ENCODE results near the gene SCNN1A.

The SCNN1A gene

DNA sequence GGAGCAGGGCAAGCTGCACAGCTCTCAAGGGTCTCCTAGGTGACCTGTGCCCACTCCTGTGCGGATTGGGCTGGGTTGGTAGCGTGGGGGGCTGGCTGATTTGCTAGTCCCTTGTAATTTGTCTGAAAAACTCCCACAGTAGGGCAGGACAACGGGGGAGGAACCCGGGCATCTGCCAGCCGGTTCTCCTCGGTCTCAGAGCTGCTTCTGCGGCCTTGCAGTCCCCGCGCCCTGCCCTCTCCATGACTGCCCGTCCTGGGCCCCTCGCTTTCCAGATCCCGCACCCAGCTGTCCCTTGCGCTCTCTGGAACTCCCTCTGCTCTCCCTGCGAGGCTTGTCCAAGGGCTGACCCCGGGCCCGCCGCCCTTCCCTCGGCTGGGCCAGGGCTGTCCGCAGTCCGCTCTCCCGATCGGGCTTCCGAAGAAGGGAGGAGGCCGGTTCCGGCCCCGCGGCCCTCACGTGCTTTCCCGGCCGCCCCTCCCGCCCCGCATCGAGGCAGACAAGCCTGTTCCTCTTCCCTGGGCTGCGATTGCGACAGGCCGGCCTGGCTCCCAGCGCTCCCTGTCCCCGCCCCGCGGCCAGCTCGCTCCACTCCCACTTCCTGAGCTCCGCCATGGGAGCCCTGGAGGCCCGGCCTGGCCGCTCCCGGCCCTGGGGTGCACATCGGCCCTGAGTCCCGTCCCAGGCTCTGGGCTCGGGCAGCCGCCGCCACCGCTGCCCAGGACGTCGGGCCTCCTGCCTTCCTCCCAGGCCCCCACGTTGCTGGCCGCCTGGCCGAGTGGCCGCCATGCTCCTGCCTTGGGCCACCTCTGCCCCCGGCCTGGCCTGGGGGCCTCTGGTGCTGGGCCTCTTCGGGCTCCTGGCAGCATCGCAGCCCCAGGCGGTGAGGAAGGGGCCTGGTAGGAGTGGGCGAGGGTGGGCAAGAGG lies 8.5 kb upstream of the SCNN1A start, which contains the start of gene LTBR:
TSS of gene LTBR (plus strand) at position 591 of the 927 bp plus-strand sequence. CDS start at position 788, 197 bp downstream.
- DNase-seq, result peak; percentile 87

DNA sequence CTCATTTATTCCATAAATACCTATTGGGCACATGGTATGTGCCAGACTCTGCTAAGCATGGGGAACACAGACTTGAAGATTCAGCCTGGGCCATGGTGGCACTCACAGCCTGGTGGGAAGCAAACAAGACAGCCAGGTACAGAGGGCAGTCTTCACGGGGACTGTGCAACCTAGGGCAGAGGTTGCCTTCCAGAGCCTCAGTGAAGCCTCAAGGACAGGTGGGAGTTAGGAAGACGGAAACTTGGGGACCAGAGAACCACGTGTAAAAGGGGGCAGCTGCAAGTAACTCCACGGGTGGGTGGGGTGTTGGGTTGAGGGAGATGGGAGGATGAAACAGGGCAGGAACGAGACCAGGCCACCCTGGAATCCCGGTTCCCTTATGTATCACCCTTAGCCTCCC lies 7.6 kb upstream of the SCNN1A start:
- DNase-seq, result no peak

DNA sequence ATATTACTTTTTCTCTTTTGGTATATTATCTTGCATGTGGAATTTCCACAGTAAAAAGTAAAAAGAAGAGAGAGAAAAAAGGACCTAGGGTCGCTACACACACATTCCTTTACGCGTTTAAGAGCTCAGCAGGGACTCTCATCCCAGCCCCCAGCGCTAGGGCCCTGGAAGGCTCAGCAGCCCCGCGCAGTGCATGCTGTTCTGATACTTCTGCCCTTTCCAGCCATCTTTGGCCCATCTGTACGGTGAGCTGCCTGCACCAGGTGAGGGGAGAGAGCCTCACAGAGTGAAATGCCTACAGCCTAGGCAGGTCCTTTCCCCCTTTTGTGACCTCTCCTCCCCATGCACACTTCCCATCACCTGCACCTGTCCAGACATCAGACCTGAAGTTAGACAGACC lies 7.0 kb upstream of the SCNN1A start:
- no peak for DNase-seq

DNA sequence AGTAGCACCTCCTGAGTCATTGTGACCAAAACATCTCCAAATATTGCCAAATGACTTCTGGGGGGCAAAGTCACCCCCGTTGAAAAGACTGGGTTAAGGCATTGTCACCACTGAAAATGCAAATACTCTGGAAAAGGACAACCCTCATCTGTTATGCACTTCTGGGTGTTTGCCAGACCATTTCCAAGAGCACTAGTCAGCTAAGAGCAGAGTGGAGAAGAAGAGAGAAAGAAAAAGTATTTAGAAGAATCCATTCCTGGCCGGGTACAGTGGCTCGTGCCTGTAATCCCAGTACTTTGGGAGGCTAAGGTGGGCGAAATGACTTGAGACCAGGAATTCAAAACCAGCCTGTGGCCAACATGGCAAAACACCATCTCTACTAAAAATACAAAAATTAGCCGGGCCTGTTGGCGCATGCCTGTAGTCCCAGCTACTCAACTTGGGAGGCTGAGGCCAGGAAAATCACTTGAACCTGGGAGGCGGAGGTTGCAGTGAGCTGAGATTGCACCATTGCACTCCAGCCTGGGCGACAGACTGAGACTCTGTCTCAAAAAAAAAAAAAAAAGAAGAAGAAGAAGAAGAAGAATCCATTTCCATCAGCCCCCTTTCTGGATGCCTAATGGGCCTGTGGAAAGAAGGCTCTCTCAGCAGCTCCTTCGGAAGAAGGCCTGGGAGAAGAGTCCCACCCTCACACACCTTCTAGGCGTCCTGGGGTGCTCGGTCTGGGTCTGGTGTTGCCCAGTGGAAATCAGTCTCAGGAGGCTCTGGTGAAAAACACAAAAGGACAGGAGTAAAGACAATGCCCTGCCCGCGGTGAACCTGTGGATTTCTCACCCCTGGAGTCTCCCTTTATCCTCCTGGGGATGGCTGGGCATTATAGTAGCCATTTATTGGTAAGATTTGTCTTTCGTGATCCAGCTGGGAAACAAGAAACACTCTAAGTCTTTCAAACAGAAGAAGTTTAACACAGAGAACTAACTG lies 5.1 kb upstream of the SCNN1A start:
- no peak for DNase-seq

DNA sequence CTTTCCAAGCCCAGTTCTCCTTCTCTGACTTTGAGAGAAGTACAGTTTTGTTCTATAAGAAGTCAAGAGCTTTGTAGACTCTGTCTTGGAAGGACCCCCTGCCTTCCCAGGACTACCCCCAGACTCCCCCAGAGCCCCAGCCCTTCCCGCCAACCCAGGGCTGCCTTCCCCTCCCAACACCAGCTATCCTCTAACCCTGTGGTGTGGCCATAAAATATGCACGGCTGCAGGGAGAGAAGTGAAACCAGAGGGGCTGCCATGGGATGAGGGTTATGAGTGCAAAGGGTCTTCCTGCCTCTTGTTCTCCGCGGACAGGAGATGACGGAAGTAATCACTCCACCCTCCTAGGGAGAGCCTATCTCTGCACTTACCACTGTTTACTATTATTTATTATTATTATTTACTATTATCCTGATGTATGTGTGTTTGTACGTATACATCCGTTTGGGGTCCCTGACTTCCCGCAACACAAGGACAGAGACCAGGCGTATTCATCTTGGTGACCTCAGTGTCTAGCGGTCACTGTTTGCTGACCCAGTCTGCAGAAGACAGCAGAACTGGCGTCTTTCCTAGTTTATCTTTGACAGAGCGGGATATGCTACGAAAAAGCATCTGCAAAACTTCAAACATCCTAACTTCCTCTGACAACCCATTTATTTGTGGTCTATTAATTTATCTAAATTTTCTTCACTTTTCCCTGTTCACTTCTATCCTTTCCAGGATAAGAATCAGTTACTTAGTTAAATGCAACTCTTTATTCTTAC lies 3.5 kb upstream of the SCNN1A start:
- DNase-seq, result peak; percentile 84

DNA sequence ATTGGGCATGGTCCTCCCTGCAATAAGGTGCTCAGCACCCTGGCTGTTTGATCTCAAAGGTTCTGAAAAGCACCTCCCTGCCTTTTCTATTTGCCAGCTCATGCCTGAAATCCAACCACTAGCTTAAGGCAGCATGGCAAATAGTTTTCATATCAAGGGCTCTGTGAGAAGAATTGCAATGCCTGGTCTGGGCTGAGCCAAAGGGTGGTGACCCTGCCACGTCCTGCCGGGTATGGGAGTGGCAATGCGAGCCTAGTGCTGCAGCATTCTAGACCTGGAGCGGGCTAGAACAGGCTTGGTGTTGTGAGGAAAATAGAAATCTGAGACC lies 2.3 kb upstream of the SCNN1A start:
- DNase-seq, result no peak

DNA sequence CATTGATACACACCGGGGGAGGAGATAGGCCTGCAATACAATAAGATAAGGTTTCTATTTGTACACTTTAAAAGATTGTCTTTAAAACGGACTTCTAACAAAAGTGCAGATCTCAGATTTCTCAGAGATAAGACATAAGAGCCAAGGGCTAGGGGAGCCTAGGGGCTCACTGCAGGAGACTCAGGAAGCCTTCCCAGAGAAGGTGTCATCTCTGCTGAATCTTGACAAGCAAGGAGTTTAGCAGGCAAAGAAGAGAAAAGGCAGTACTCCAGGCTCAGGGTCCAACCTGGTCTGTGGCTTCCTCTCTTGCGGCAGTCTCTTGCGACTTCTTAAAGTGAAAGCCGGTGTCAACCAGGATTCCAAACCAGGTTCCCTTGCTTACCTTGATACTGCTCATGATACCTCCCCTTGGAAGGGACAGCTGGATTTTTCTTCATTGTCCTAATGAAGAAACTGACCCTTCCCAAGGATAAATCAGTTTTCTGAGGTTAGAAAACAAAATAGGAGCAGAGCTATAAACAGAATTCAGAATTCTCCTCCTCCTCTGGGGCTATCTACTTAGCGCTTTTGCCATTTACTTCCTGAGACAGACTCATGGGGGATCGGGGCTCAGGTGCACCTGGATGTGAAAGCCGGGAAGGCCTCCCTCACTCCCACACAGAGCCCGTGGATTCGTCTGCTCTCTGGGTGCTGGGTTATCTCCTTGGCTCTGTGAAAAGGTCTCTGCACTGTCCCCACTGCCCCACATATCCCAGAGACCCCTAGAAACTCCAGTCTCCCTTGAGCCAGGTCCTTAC lies 1.7 kb upstream of the SCNN1A start:
- no peak for DNase-seq

DNA sequence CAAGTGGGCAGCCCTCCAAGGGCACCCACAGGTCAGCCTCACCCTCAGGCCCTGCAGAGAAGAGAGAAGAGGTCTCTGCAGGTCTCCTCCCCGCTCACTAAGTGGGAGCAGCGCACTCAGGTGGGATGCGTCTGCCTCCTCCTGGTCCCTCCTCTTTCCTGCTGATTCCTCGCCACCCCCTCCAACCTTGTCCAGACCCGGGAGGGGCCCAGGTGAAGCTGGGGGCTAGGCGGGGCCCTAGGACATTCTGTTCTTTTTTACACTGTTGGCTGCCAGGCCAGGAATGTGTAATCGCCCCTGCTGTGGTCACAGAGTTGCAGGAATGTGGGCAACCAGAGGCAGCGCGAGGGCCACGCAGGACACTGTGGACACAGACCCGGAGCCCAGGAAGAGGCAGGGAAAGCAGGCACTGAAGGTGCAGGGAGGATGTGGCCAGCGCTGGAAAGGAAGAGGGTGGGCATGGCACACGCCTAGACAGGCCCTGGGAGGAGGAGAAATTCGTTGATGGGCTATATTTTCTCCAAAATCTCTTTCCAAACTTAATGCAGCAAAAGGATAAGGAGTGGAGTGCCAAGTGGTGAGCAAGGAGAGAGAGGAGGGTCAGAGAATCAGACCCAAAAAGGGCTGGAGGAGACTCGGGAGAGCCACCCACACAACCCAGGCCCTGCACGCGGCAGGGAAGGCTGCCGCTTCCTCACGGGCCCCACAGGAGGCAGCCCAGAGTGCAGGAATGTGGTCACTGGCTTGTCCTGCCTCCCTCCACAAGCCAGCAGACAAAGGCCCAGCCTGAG lies 911 bp upstream of the SCNN1A start:
- DNase-seq, result peak; percentile 24

DNA sequence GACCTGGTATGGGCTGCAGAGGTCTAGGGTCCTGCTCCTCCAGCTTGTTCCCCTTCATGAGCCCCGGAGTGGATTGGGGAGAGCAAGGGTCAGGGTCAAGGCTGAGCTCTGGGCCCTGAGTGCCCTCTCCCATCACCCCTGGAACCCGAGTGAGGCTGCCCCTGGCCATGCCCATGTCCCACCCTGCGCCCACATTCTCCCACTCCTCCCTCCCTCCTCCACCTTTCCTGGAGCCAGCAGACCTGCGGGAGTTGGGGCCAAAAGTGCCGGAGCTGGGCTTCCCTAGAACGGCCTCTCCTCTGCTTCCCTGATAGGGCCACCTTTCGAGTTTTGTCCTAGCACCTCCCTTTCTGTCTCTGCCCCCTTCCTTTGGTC lies 590 bp downstream of the SCNN1A start:
- no peak for DNase-seq

DNA sequence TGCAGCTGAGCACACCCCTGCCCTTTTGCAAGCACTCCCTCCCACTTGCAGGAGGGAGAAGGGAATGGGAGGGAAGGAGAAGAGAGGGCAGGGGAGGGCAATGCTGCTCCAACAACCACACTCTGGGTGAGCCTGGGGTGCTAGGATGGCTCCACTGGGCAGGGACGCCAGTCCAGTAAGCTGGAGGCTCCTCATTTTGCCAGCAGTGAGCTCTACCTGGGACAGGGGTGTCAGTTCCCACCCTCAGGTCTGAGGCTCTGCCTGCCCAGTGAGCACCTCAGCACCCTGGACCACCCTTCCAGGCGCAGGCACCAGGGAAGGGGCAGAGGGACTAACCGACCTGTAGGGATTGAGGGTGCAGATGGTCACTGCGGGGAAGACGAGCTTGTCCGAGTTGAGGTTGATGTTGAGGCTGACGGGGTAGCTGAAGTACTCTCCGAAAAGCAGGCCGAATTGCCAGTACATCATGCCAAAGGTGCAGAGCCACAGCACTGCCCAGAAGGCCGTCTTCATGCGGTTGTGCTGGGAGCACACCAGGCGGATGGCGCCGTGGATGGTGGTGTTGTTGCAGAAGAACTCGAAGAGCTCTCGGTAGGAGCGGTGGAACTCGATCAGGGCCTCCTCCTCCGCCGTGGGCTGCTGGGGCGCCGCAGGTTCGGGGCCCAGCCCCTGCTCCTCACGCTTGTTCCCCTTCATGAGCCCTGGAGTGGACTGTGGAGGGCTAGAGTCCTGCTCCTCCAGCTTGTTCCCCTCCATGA lies 1.2 kb downstream of the SCNN1A start:
- DNase-seq, result no peak

DNA sequence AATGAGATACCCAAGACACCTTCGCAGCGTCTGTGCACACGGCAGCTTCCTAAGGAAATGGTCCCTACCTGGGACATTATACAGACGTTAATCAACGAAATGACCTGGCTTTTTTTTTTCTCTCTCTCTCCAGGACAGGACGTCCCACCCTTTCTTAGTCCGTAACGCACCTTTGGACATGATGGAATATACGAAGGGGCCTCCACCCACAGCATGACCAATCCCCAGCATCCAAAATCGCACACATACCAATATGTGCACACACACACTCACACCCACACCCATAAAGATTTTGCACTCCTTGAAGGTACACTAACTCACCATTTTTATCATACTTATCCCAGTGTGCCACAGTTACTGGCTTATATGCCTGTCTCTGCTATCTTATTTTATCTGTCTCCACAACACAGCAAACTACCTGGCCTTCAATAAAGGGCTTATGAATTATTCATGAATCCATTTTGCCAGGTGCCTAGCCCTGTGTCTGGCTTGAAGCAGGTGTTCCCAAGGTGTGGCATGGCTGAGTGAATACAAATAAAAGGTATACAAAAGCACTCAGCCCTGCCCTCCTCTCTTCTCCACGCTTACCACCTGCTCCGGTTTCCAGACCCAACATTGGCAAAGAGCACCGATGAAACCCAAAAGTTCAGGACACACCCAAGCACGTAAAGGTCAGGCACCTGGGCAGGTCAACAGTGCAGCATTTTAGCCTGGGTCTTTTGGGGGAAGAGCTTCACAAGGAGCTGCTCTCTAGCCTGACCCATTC lies 2.2 kb downstream of the SCNN1A start:
- DNase-seq, result no peak

DNA sequence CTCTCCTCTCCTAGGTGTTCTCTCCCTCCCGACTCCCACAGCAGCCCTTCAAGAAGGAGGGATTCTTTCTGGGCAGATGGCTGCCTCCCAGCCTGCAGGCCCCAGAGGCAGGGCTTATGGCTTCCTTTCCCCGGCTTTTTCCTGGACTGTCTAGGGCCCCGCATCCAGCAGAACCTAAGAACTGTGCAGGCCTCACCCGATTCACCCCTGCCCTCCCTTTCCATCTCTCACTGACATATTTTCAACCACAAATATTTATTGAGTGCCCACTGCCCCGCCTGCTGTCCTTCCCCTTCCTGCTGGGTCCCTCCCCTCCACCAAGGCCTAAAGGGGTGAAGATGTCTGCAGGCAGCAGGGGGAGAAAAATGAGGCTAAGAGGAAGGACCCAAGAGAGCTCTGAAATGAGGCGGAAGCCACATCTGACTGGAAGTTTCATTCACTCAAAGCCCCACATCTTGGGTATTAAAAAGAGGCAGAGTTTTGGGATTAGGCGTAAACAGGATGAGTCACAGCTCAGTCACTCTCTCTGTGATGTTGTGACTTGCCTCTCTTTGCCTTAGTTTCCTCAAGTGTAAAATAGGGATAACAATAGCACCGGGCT lies 2.9 kb downstream of the SCNN1A start:
- DNase-seq, result peak; percentile 78

DNA sequence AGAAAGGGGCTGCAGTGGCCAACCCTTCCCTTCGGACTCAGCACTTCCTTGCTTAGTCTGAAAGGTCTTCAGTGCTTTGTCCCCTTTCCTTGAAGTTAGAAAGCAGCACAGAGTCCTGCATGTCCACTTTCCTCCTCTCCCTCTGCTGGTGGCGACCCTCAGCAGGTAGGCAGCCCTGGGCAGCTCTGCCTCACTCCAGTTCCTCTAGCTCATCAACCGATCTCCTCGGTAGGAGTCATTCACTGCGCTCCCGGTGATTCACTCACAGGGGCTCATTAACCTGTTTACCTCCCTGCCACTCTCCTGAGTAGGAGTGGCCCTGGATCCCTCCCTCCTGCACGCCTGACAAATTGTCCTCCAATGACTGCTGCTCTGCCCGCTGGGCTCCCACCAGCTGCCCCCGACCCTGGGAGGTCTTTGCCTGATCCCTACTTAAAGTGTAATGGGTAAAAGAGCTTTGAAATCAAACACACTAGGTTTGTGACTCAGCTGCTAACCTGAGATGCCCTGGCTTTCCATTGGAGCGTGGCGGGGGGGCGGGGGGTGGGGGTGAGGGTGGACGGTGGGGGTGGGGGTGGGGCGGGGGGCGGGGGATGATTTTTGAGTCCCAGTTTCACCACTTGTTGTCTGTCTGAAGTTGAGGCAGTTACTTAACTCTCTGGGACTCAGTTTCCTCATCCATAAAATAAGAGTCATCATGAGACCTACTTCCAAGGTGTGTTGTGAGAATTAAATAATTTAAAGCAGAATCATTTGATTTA lies 4.2 kb downstream of the SCNN1A start:
- no peak for DNase-seq

DNA sequence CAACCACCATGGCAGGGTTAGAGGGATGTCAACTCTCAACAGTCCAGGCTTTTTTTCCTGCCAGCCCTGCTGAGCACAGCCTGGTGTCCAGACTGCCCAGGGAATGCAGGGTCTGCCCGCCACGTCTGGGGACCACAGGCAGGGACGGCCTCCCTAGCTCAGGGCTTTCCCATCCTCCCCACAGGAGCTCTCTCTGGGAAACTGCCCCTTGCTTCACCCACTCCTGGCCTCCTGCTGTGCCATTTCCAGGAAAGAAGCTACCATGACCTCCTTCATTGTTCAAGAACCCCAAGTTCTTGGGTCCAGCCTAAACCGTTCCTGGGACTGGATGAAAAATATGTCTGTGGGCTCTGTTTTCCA lies 4.8 kb downstream of the SCNN1A start:
- DNase-seq, result no peak

DNA sequence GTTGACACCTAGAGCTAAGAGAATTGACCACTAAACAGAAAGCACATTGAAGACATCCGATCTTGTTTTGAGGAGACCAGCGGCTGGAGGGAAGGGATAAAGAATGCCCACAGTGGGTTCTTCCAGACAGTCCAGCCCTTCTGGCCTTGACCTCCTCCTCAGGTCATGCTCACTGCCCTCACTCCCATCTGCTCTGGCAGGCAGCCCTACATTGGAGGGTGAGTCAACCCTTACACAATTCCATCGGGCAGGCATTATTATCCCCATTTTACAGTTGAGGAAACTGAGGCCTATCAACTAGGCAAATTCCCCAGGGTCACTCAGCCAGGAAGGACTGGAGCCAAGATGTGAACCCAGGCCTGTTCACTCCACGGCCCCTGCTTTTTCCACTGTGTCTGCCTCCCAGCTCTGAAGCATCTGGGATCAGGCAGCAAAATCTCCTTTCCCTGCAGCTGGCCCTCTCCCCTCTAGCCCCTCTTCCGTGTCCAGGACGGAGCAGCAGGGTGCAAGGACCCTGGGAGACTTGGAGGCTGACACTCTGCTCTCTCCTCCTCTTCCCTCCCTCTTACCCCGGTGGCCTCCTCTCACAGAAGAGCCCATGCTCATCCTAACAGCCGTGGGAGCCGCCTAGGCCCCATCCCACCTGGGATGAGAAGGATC lies 5.3 kb downstream of the SCNN1A start:
- DNase-seq, result no peak

DNA sequence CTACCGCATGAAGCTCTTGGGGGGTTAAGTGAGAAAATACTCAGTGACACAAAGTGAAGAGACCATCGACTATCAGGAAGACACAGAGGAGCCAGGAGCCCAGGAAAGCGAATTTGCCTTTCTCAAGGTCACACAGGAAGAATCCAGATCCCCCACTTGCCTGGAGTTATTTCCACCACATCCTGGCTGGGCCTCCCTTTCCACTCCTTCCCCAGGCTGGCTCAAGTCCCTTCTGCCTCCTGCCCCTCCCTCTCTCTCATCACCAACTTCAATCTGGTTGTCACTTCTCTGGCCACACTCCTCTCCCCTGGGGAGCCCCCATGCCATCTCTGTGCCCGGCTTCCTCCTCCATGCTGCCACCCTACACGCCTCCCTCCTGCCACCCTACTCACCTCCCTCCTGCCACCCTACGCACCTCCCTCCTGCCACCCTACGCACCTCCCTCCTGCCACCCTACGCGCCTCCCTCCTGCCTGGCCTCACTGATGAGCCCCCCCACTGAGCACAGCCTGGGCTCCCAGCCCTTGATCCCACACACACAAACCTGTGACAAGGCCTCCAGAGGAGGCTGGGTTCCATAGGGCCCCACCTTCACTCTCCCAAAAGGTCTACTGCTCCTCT lies 6.3 kb downstream of the SCNN1A start:
- DNase-seq, result no peak
